GM23338 (cell line): ENCODE results near the gene PARP1. TPM values are rescaled to one million over a fixed set of nuclear protein-coding genes. Genes with fewer than 3 reads are reported as not detected.

Experiments
- ATAC-seq: fragments of 200-7000 bp; cut with Tn5 transposase; 3 replicates; pipeline ENCODE4 v1.9.1; 2020
- DNase-seq: peaks from one replicate; pipeline ENCODE4 v3.0.0-alpha.2; 2015; ENCODE audit warnings: low spot score
- H2AFZ ChIP-seq: fragments of 200-600 bp; sonication (generic); 2 replicates; pipeline ENCODE4 v1.8.0; 2016; ENCODE audit warnings: antibody characterized with exemption, mild to moderate bottlenecking, moderate library complexity
- H3F3A ChIP-seq: fragments of 200-600 bp; sonication (generic); replicated peaks from 2 replicates; pipeline ENCODE4 v1.8.0; 2017; ENCODE audit warnings: antibody characterized with exemption, mixed run types, low read depth
- H3K27ac ChIP-seq: fragments of 200-600 bp; sonication (generic); 2 replicates; pipeline ENCODE4 v1.6.1; 2016; ENCODE audit warnings: low read depth
- H3K27me3 ChIP-seq: fragments of 200-600 bp; sonication (generic); 2 replicates; pipeline ENCODE4 v1.8.0; 2016; ENCODE audit warnings: mild to moderate bottlenecking, mixed run types, moderate library complexity; ENCODE audit not compliant: insufficient read depth
- H3K36me3 ChIP-seq: fragments of 200-600 bp; sonication (generic); 2 replicates; pipeline ENCODE4 v1.8.0; 2016; ENCODE audit warnings: mild to moderate bottlenecking; ENCODE audit not compliant: insufficient read depth
- H3K4me1 ChIP-seq: fragments of 200-600 bp; sonication (generic); 2 replicates; pipeline ENCODE4 v1.8.0; 2016; ENCODE audit warnings: mild to moderate bottlenecking, moderate library complexity; ENCODE audit not compliant: insufficient read depth
- H3K4me2 ChIP-seq: fragments of 200-600 bp; sonication (generic); 2 replicates; pipeline ENCODE4 v1.7.1; 2017; ENCODE audit warnings: mixed run types
- H3K4me3 ChIP-seq: fragments of 200-600 bp; sonication (generic); 2 replicates; pipeline ENCODE4 v1.6.1; 2016; ENCODE audit warnings: mixed run types
- H3K79me2 ChIP-seq: fragments of 200-600 bp; sonication (generic); replicated peaks from 2 replicates; pipeline ENCODE4 v1.8.0; 2017; ENCODE audit warnings: mild to moderate bottlenecking; ENCODE audit not compliant: insufficient read depth
- H3K9me2 ChIP-seq: fragments of 200-600 bp; sonication (generic); 2 replicates; pipeline ENCODE4 v1.8.0; 2017; ENCODE audit not compliant: insufficient read depth
- H4K20me1 ChIP-seq: fragments of 200-600 bp; sonication (generic); replicated peaks from 2 replicates; pipeline ENCODE4 v1.8.0; 2017; ENCODE audit warnings: mild to moderate bottlenecking; ENCODE audit not compliant: insufficient read depth
- H3K27ac Mint-ChIP-seq: 2 replicates; pipeline ENCODE4 v1.8.0; 2020; ENCODE audit warnings: inconsistent platforms, mild to moderate bottlenecking, moderate library complexity, mixed read lengths
- H3K27me3 Mint-ChIP-seq: 3 replicates; pipeline ENCODE4 v1.8.0; 2022; ENCODE audit warnings: low read depth, mild to moderate bottlenecking, moderate library complexity, mixed read lengths, inconsistent platforms; ENCODE audit not compliant: insufficient read depth, poor library complexity
- H3K36me3 Mint-ChIP-seq: 3 replicates; pipeline ENCODE4 v1.8.0; 2021; ENCODE audit warnings: low read depth, mild to moderate bottlenecking, inconsistent platforms, moderate library complexity, mixed read lengths
- H3K4me1 Mint-ChIP-seq: 3 replicates; pipeline ENCODE4 v1.8.0; 2020; ENCODE audit warnings: mild to moderate bottlenecking, inconsistent platforms, mixed read lengths
- H3K4me3 Mint-ChIP-seq: 3 replicates; pipeline ENCODE4 v1.8.0; 2021; ENCODE audit warnings: moderate library complexity, mild to moderate bottlenecking, inconsistent platforms, mixed read lengths
- H3K9me3 Mint-ChIP-seq: 3 replicates; pipeline ENCODE4 v1.8.0; 2020; ENCODE audit warnings: moderate library complexity, mild to moderate bottlenecking, inconsistent platforms, mixed read lengths
- CREB1 ChIP-seq: fragments of 250-450 bp; sonication (Bioruptor Pico); IDR thresholded peaks from 2 replicates; pipeline ENCODE4 v1.5.0; 2020; ENCODE audit warnings: low read depth, mild to moderate bottlenecking, moderate library complexity
- CTCF ChIP-seq, 2 experiments: fragments of 200-600 bp in 1 of 2; sonication (generic) in 1 of 2; conservative IDR thresholded peaks; 2 replicates each; pipeline versions ENCODE4 v1.5.1 to v1.6.1; 2016 to 2017; ENCODE audit warnings: antibody characterized with exemption in 2 of 2, low read depth in 2 of 2, mild to moderate bottlenecking in 2 of 2, moderate library complexity in 1 of 2
- ETS1 ChIP-seq: IDR thresholded peaks from 2 replicates; pipeline ENCODE4 v1.6.1; 2016; ENCODE audit warnings: antibody characterized with exemption
- EZH2 ChIP-seq: fragments of 200-600 bp; sonication (generic); IDR thresholded peaks from one replicate; pipeline ENCODE4 v1.8.0; 2017; ENCODE audit warnings: antibody characterized with exemption, mild to moderate bottlenecking, low read depth; ENCODE audit not compliant: unreplicated experiment
- EZH2phosphoT487 ChIP-seq: fragments of 200-600 bp; sonication (generic); IDR thresholded peaks from one replicate; pipeline ENCODE4 v1.8.1; 2018; ENCODE audit warnings: antibody characterized with exemption; ENCODE audit not compliant: unreplicated experiment
- JUNB ChIP-seq: IDR thresholded peaks from one replicate; pipeline ENCODE4 v1.6.1; 2016; ENCODE audit warnings: antibody characterized with exemption; ENCODE audit not compliant: unreplicated experiment
- NANOG ChIP-seq: IDR thresholded peaks from 2 replicates; pipeline ENCODE4 v1.6.1; 2016; ENCODE audit warnings: antibody characterized with exemption, borderline replicate concordance
- POLR2AphosphoS5 ChIP-seq: IDR thresholded peaks from 2 replicates; pipeline ENCODE4 v1.6.1; 2016; ENCODE audit warnings: antibody characterized with exemption, low read depth
- REST ChIP-seq: IDR thresholded peaks from one replicate; pipeline ENCODE4 v1.6.1; 2018; ENCODE audit warnings: antibody characterized with exemption; ENCODE audit not compliant: unreplicated experiment
- STAT1 ChIP-seq: IDR thresholded peaks from one replicate; pipeline ENCODE4 v1.6.1; 2016; ENCODE audit warnings: antibody characterized with exemption; ENCODE audit not compliant: unreplicated experiment
- ZNF114 ChIP-seq: fragments of 250-450 bp; sonication (Bioruptor Pico); IDR thresholded peaks from 2 replicates; pipeline ENCODE4 v1.5.0; 2020; ENCODE audit warnings: mild to moderate bottlenecking, moderate library complexity
- ZNF331 ChIP-seq: fragments of 250-450 bp; sonication (Bioruptor Pico); IDR thresholded peaks from 2 replicates; pipeline ENCODE4 v1.5.0; 2020; ENCODE audit warnings: low read depth, mild to moderate bottlenecking, moderate library complexity
- ZNF462 ChIP-seq: fragments of 250-450 bp; sonication (Bioruptor Pico); IDR thresholded peaks from 2 replicates; pipeline ENCODE4 v1.5.0; 2020; ENCODE audit warnings: mild to moderate bottlenecking, moderate library complexity
- polyA plus RNA-seq: library from polyadenylated mRNA; unstranded; fragments of >200 nt; fragmentation: Nextera tagmentation; extraction: Ambion mirVana; gene quantifications from 2 replicates; pipeline ENCODE4 v1.2.1, GENCODE V29; 2016
- total RNA-seq: library from RNA; depleted of rRNA; stranded (reverse); fragments of >200 nt; shearing (Covaris generic); gene quantifications from 2 replicates; pipeline ENCODE4 v1.2.3, GENCODE V29; 2014

Gene PARP1
- total and polyA plus RNA-seq, 2 experiments from 2014 or later, result 877 to 1,082 TPM

GRCh38 chr1:226453015-226453704 lies 45.3 kb upstream of the PARP1 start:
- Histone ChIP-seq H3K79me2 (no peaks in the 10 kb centered on the region), H3K4me2 (no peak overlapping the region), H4K20me1 (no peaks in the 10 kb centered on the region), H3K27ac (no peak overlapping the region), H3K4me1 (peaks cover 6% of the 10 kb centered on the region), H3K36me3 (no peaks in the 10 kb centered on the region), H3K4me3 (no peak overlapping the region), H3K9me2 (0 out of 2 replicates have a peak, but pooled peaks cover 6% of the 10 kb centered on the region), H3K27me3 (no peaks in the 10 kb centered on the region), H3F3A (0 out of 2 replicates have a peak, but pooled peaks cover 5% of the 10 kb centered on the region), H2AFZ (peak overlapping the region; percentile 59)
- no peak for ATAC-seq
- Mint-ChIP-seq H3K4me3 (no peak overlapping the region), H3K27me3 (peaks cover 8% of the 10 kb centered on the region), H3K27ac (peak overlapping the region; percentile 45), H3K4me1 (peaks cover 30% of the 10 kb centered on the region), H3K36me3 (no peaks in the 10 kb centered on the region), H3K9me3 (0 out of 3 replicates have a peak, but pooled peaks cover 2% of the 10 kb centered on the region)
- TF ChIP-seq ZNF462 (CRISPR knock-in tag) (no peak), NANOG (no peak), ZNF114 (CRISPR knock-in tag) (no peak), EZH2 (no peak), ZNF331 (no peak), CREB1 (CRISPR knock-in tag) (no peak), EZH2phosphoT487 (no peak), STAT1 (no peak), REST (no peak), CTCF (conservative IDR thresholded peaks at IDR 0.05; ENCODE audit: low read depth in 2 of 2) (no peak), POLR2AphosphoS5 (no peak), JUNB (no peak), ETS1 (no peak)
- DNase-seq, result no peak
